Astrocyte (in vitro differentiated cells and primary cell): ENCODE results near the gene STARD13.

ENCODE experiments used
- CTCF ChIP-seq: IDR thresholded peaks from 2 replicates; pipeline ENCODE4 v1.5.1; 2011; ENCODE audit warnings: low read depth, mild to moderate bottlenecking, inconsistent platforms, low read length, moderate library complexity; ENCODE audit not compliant: insufficient read depth
- EZH2 ChIP-seq: IDR thresholded peaks from 2 replicates; pipeline ENCODE4 v1.6.1; 2012; ENCODE audit warnings: mild to moderate bottlenecking, low read length, inconsistent platforms; ENCODE audit not compliant: insufficient read depth

- no peak for TF ChIP-seq CTCF
- no peak for TF ChIP-seq EZH2
Observed at GRCh38 chr13:33319859-33320258, 34.3 kb upstream of the STARD13 start.
